GM21515 (cell line): Measurements from ENCODE around the gene UBE2E2.
"Not testable (repeated sequence)": the region's sequence is repeated elsewhere in the genome, so short reads cannot be mapped to it uniquely, and the experiment has no call there.

ENCODE experiments used
- ATAC-seq: cut with Tn5 transposase; IDR thresholded peaks from one replicate; pipeline ENCODE4 v1.9.1; 2021; ENCODE audit not compliant: unreplicated experiment

The UBE2E2 gene

DNA sequence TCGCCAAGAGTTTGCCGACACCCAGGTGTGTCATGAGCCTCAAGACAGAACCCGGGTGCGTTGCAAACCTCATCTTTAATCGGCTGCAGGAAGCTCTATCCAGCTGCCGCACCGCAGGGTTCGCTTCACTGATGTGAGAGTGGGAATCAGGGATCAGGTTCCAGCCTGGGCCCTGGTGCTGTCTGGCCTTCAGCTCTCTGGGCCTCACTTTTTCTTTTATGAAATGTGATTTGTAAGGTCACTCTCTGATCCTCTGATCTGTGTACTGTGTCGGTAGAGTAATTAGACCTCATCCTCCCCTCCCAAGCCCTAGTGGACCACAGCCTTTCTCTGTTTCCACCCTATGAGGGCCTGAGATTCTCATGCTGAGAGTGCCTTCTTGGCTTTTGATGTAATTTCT lies 399.8 kb downstream of the UBE2E2 start:
- ATAC-seq, result no peak

DNA sequence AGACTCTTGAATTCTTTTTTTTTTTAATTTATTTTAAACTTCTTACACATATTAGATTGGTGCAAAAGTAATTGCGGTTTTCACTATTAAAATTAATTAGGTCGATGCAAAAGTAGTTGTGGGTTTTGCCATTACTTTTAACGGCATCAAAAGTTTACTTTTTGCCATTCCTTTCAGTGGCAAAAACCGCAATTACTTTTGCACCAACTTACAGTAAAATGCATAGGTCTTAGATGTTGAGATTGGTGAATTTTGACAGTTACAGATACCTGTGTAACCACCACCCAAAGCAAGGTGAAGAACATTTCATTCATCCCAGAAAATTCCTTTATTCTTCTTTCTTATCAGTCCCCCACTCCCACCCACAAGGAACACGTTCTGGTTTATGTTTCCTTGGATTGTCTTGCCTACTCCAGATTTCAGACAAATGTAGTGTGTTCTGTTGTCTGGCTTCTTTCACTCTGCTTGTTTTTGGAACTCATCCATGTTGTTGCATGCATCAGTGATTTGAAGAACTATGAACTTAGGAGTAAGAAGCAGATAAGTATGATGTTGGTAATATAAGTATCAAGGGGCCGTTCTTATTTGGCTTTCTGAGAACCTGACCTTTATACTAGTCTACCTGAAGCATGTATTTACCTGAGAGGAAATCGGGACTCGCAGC lies 404.2 kb downstream of the UBE2E2 start:
- ATAC-seq, result no peak

DNA sequence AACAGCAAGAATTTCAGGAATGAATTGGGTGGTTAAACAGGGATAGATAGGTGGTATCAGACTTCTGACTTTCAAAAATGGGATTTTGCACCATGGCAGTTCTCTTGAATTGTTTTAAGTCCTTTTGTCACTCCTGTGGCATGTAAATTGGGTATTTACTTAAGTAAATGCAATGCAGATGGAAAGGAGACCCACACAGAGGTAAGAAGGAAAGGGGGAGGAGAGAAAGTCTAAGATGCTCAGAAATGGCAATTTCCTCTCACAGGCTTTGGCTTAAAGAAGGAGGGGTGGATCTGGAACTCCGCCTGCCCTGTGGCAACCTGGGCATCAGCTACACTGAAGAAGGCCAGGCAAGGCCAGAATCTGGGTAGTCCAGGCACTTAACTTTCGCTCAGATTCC lies 405.5 kb downstream of the UBE2E2 start:
- ATAC-seq, result no peak

DNA sequence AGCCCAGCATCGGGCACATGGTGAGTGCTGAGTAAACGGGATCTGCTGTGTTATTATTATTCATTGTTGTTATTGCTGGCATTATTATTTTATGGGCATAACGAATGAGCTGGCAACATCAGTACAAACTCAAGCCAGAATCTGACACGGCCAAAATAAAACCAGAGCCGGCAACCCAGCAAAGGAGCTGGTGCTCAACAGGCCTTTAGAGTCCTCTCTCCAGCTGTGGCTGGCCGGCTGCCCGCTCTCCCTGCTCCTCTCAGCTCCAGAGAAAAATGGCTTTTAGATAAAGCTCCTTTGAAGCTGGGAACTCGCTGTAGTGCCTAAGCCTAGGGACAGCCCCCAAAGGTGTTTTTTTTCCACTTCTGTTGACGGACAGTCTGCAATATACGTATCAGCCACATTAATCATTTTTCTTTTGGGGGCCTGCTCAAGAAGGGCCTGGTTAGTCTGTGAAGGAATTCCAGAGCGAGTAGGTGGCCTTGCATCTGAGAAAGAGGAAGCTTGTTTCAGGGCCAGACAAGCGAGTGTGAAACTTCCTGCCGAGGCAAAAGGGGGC lies 408.7 kb downstream of the UBE2E2 start:
- no peak for ATAC-seq

DNA sequence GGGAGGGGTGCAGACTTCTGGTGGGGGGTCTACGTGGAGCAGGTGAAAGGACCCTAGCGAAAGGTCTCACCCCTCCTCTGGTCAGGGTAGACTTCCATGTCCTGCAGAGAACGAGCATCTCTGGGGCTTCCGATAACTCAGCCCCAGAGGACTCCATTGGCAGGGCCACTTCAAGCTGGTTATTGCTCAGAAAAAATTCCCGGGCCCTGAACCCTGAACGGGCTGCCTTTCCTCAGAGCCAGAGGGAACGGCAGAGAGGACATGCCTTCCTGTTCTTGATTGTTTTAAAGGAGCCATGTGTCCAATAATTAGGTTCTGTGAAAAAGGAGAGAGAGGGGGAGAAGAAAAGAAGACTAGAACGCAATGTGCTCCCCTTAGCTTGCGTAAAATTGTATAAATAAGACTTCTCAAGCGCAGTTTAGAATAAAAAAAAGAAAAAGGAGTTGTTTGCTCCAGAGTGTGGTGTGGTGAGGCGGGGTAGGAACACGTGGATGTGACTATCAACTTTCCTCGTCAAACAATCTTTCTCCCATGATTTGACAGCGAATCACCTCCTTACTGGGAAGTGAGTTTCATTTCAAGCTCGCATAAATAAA lies 409.3 kb downstream of the UBE2E2 start:
- no peak for ATAC-seq

DNA sequence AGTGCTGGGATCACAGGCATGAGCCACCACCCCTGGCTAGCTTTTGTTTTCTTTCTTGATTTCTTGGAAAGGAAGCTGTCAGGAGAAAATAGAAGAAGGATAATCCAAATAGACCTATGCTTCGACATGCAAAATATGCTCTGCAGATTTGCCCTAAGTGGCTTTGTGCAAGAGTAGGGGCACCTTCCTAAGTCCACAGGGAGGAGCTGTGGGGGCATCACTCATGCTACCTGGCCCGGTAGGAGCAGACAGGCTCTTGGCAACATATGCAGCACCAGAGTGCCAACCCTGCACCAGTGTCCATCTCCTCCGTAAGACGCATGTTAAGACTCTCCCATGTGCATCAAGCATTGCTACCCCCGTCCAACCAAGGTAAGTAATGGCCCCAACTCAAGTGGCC lies 411.9 kb downstream of the UBE2E2 start:
- no peak for ATAC-seq

DNA sequence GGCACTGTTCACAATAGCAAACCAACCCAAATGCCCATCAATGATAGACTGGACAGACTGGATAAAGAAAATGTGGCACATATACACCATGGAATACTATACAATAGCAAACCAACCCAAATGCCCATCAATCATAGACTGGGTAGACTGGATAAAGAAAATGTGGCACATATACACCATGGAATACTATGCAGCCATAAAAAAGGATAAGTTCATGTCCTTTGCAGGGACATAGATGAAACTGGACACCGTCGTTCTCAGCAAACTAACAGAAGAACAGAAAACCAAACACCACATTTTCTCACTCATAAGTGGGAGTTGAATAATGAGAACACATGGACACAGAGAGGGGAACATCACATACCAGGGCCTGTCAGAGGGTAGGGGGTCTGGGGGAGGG lies 415.3 kb downstream of the UBE2E2 start:
- ATAC-seq, result not testable (repeated sequence)

DNA sequence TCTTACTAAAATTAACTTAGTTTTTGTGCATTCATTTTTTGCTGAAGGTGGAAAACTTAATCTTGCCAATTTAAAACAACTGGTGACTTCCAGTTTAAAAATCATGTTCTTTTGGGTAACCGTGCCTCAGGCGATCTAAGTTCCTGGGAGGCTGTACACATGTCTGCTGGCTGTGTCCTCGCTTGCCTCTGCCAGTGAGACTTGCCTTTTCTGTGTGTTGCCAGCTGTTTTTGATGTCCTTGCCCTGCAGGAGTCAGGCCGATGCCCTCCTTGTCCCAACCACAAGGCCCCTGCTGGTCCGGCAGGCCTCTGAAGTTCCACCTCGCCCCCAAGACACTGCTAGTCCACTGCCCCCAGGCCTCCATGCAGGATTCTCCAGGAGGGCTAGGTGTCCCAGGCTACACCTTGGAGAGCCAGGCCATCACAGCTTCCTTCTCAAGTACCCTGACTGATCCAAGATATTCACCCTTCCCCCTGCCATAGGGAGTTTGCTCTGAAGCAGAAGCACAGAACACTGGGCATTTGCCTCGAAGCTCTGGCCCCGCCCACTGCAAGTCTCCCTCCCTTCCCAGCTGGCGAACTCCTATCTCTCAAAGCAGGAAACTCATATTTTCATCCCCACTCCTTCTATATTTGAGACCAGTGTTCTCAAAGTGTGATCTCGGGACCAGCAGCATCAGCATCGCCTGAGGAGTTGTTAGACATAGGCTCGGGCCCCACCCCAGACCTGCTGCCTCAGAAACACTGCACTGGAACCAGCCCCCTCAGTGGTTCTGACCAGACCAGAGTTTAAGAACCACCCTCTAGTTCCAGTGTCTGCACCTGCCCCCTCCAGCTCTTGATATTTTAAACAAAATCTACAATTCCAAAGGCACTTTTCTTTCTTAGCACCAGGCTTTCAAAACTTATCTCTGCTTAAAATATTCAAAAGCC lies 416.8 kb downstream of the UBE2E2 start:
- no peak for ATAC-seq

DNA sequence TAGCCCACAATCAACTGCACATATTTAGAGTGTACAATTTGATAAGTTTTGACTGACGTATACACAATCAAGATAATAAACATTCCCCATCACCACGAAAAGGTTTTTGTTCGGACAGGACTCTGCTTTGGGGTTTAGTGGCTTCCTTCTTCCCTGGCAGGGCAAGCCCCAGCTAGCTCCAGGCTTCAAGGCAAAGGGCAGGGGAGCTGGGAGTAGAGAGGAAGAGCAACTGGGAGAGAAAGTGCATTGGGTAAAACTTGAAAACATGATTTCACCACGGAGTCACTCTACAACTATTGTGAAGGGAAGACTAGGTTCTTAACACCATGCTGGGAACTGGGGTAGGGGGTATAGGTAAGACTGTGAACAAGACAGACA lies 417.5 kb downstream of the UBE2E2 start:
- ATAC-seq, result no peak

DNA sequence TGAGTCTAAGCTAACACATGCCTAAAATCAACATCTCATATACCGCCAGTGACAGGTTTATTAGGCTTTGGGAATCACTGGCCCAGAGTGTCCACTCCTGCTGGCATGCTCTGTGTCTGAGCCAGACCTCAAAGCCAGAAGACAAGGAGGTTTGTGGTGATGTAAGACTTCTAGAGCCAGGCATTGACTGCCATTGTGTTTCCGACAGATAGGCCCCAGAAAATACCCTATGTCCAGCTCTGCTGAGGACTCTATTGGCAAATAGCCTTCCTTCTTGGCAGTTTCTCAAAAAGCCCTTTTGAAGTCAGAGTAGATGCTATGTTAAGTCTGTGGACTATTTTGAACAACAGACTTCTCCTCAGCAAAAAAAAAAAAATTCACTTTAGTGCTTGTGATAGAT lies 420.7 kb downstream of the UBE2E2 start:
- no peak for ATAC-seq

DNA sequence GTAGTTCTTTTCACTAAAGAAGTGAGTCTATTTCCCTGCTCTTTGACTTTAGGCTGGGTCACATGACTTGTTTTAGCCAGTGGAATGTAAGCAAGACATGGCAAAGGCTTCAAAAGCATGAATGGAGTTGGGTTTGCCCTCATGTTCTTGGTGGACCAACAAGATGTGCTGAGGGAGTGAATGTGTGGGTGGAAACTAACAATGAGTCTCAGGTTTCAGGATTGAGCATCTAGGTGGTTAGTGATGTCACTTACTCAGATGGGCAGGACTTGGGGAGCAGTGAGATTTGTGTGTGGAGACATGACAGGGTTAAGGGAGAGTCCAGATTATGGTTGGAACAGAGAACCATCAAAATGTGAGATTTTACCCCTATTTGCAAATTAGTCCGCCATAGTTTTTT lies 421.2 kb downstream of the UBE2E2 start:
- peak; percentile 55 for ATAC-seq

DNA sequence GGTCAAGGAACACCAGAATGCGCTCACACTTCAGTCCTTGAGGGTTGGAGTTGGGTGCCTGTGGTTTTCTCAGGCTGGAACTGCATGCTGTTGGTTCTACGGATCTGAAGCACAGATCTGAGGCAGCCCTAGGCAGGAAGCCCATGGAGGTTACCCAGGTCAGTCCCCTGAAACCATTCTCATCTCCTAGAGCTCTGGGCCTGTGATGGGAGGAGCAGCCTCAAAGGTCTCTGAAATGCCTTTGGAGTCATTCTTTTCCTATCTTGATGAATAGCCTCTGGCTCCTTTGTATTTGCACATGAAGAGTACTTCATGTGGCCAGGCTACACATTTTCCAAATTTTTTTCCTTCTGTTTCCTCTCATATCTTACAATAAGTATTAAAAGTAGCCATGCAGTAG lies 423.3 kb downstream of the UBE2E2 start:
- ATAC-seq, result no peak

DNA sequence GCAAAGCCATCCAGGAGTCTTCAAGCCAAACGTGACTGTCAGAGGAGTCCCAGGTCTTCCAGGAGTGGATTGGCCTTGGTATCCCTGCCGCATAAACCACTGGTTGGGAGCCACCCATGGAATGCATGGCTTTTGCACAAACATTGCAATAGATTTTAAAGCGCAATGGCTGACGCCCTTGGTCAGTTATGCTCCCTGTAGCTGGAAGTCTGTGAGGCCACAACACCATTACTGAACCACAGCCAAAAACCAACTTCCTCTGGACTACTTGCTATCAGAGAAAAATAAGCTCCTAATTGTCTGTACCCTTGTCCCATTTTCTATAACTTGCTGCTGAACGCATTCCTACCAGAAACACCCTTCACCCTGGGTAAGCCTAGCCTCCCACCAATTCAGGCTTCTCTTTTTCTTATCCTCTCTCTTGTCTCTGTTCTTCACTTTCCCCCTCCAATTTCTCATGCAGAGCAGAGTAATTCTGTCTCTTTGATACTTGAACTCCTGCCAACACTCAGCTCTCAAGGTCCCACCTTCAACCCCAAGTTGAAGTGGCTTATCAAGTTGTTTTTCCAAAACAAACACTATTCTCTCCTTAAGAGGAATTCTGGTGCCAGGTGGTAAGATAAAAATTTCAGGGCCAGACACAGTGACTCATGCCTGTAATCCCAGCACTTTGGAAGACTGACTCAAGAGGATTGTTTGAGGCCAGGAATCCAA lies 426.2 kb downstream of the UBE2E2 start:
- ATAC-seq, result no peak

DNA sequence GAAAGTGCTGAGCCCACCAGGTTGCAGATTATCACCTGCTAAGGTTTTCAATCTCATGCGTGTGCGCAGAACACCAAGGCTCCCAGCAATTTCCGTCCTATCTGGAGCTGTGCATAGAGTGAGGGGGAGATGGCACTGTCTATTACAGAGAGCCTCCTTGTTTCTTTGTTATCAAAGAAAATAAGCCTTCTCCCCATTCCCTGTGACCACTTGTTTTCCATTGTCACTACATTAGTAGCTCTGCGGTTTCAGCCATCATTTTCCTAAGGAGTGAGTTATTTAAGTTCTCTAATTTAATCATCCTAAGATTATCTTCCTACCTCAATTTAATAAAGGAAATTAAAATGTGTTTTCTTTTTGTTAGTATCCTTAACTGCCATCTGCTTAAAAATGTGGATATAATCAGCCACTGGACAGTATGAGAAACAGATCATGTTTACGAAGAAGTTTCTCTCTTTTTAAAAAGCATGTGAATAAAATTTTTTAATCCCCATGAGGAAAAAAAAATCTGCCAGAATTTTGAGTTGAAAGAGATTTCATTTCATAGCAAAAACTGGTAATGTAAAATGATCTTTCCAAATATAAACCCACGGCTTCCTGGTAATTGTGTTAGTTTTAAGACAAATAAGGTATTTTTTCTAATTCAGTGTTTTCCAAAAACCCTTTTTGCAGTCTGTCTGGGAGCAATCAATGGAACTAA lies 430.3 kb downstream of the UBE2E2 start:
- ATAC-seq, result no peak

DNA sequence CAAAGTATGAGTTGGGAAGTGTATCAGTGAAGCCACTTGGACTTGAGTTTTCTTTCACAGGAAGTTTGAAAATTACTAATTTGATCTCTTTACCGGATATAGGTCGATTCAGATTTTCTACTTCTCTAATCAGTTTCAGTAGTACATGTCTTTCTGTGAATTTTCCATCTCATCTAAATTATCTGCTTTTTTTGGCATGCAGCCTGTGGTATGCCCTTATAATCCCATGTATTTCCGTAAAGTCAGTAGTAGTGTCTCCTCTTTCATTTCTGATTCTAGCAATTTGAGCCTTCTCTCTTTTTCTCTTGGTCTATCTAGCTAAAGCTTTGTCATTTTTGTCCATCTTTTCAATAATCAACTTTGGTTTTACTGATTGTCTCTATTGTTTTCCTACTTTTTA lies 434.2 kb downstream of the UBE2E2 start:
- ATAC-seq, result no peak

DNA sequence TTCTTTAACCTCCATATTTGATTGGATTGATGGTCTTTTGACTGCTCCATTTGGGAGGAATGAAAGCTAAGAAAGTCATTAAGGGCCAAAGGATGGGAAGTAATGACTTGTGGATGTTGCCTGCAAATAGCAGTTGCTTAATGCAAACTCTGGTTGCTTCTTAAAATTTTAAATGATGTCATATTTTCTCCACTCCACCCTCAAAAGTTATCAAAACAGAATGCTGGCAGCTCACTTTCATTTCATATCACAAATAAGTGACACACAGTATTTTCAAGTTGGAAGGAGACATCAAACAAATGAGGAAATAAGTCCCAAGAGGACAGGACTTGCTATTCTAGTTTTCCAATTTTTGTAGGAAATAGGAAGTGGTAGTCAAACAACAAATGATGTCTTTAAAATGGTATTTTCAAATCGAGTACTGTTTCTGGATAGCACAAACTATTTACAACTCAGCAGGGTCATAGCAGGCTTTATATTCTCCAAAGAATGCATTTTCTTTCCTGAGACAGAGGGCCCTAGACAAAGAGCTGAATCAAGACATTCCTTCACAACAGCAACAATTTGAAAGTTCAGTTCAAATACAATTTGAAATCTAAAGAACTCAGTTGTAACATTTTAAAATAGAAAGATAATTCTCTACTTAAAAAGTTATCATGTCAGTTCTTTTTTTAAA lies 437.5 kb downstream of the UBE2E2 start:
- ATAC-seq, result no peak
